HG03060 (cell line): Measurements from ENCODE around the gene GRIN3B.
A peak's percentile ranks its signal among the peaks of the same experiment; 100 is the strongest.
"Not testable (repeated sequence)": the region's sequence is repeated elsewhere in the genome, so short reads cannot be mapped to it uniquely, and the experiment has no call there.

ENCODE experiments used
- ATAC-seq: cut with Tn5 transposase; IDR thresholded peaks from one replicate; pipeline ENCODE4 v1.9.1; 2021; ENCODE audit warnings: low read depth, moderate number of reproducible peaks; ENCODE audit not compliant: unreplicated experiment

The GRIN3B gene

GRCh38 chr19:1018393-1018792 is 18.2 kb downstream of the GRIN3B start:
- no peak for ATAC-seq

- no peak for ATAC-seq
These were observed 18.9 kb downstream of the GRIN3B start for GRCh38 chr19:1018932-1019615.

- ATAC-seq: no peak
These were observed 19.4 kb downstream of the GRIN3B start for GRCh38 chr19:1019616-1019961.

GRCh38 chr19:1019980-1020867 is 20.0 kb downstream of the GRIN3B start:
- no peak for ATAC-seq

- ATAC-seq: peak; percentile 55
These were observed 20.7 kb downstream of the GRIN3B start, which contains the start of gene TMEM259 for GRCh38 chr19:1020868-1021425. TSS of gene TMEM259 (minus strand) at chr19:1021123. CDS start at chr19:1020996, 127 bp downstream.

- not testable (repeated sequence) for ATAC-seq
These were observed 23.6 kb downstream of the GRIN3B start for GRCh38 chr19:1023883-1024188.

GRCh38 chr19:1025080-1025479 is 24.9 kb downstream of the GRIN3B start:
- not testable (repeated sequence) for ATAC-seq

GRCh38 chr19:1025960-1026782 is 26.0 kb downstream of the GRIN3B start, which contains the start of gene CNN2:
TSS of gene CNN2 (plus strand) at chr19:1026608. CDS start at chr19:1026662, 54 bp downstream.
- no peak for ATAC-seq

GRCh38 chr19:1026783-1027649 is 26.8 kb downstream of the GRIN3B start:
- no peak for ATAC-seq

GRCh38 chr19:1027650-1028061 is 27.4 kb downstream of the GRIN3B start:
- no peak for ATAC-seq

- no peak for ATAC-seq
These were observed 28.1 kb downstream of the GRIN3B start for GRCh38 chr19:1028062-1028926.

- ATAC-seq: no peak
These were observed 32.1 kb downstream of the GRIN3B start for GRCh38 chr19:1032264-1032867.

- ATAC-seq: no peak
These were observed 35.9 kb downstream of the GRIN3B start for GRCh38 chr19:1035998-1036621.

- no peak for ATAC-seq
These were observed 37.4 kb downstream of the GRIN3B start for GRCh38 chr19:1037621-1038064.

- ATAC-seq: no peak
These were observed 38.9 kb downstream of the GRIN3B start for GRCh38 chr19:1038978-1039645.

GRCh38 chr19:1039646-1040475 is 39.6 kb downstream of the GRIN3B start, which contains the start of gene ABCA7:
TSS of gene ABCA7 (plus strand) at chr19:1040107. CDS start at chr19:1041362, 1,255 bp downstream.
- peak; percentile 43 for ATAC-seq
